GM23248 (cell line): ENCODE data around the gene FRY.

Experiments
- EZH2 ChIP-seq: fragments of 200-600 bp; sonication (generic); IDR thresholded peaks from 2 replicates; pipeline ENCODE4 v1.6.1; 2018; ENCODE audit warnings: antibody characterized with exemption, mild to moderate bottlenecking; ENCODE audit not compliant: insufficient read depth, poor library complexity, severe bottlenecking
- EZH2phosphoT487 ChIP-seq: fragments of 200-600 bp; sonication (generic); IDR thresholded peaks from 2 replicates; pipeline ENCODE4 v1.6.1; 2018; ENCODE audit warnings: antibody characterized with exemption, moderate library complexity, mild to moderate bottlenecking, low read depth; ENCODE audit not compliant: insufficient read depth

DNA sequence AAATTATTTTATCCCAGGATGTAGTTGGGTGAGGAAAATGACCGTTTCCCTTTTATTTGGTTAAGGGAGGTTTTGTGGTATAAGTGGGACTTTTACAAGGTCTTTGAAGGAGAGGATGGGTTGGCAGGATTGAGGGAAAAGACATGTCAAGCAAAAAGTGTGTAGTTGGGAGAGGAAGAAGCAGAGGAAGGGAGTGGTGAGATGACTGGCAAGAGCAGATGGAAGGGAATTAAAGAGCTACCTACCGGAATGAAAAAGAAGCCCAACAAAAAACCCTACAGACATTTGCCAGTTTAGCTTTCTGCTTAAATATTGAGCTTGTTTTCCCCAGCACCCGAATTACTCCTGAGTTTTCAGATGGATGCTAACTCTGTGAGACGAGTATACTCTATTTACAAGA is 19.6 kb downstream of the FRY start:
- no peak for TF ChIP-seq EZH2
- no peak for TF ChIP-seq EZH2phosphoT487
